Subcutaneous adipose tissue (tissue), 4 donors: Measurements from ENCODE around the gene ROR1. TPM values are rescaled to one million over a fixed set of nuclear protein-coding genes. Genes with fewer than 3 reads are reported as not detected.

Experiments
- CTCF ChIP-seq: fragments of 450-650 bp; IDR thresholded peaks from one replicate; pipeline ENCODE4 v1.5.1; 2016; ENCODE audit warnings: low read depth, mild to moderate bottlenecking, control low read depth, antibody characterized with exemption, moderate library complexity
- total RNA-seq, 4 donors: library from RNA; depleted of rRNA; stranded (reverse); fragments of >200 nt; gene quantifications; one replicate each; pipeline ENCODE4 v1.1.0, GENCODE V29; 2016

Gene ROR1
- total RNA-seq, 4 donors from 2014 or later = 5.8 to 10.2 (median 8.6) TPM

DNA sequence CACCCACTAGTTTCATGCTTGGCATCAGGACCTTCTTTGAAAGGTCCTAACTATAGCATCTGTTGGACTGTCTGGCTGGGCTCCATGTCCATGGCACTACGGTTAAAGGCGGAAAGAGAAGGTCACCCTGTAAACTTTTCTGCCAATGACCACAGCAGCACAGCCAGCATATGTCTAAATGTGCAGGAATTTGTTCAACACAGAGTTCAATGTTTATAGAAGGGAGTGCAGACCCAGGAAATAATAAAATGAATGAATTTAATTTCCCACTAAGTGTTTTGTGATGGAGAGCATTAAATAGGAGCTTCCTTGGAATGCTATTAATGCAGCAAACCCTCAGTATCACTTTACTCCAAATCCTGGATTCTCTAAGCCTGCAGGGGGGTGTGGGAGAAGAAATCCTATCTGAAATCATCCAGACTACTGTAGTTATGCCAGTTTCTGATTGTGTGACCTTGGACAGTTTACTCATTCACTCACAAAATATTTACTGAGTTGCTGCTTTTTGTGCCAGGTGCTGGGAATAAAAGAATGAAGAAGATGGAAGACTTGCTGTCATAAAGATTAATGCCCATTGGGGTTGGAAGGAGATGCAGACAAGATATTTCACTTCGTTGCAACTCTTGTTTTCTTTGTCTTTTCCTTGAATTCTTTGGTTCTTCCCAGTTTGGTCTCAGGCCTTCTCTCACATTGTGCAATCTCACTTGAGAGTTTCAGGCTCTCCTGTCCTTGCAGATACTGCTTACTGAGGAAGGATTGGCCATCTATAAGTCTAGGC lies 195.0 kb downstream of the ROR1 start:
- no peak for TF ChIP-seq CTCF

GRCh38 chr1:63969441-63969901 lies 195.7 kb downstream of the ROR1 start:
- no peak for TF ChIP-seq CTCF

- TF ChIP-seq CTCF = no peak
Observed at GRCh38 chr1:63971557-63971956, 197.7 kb downstream of the ROR1 start.

DNA sequence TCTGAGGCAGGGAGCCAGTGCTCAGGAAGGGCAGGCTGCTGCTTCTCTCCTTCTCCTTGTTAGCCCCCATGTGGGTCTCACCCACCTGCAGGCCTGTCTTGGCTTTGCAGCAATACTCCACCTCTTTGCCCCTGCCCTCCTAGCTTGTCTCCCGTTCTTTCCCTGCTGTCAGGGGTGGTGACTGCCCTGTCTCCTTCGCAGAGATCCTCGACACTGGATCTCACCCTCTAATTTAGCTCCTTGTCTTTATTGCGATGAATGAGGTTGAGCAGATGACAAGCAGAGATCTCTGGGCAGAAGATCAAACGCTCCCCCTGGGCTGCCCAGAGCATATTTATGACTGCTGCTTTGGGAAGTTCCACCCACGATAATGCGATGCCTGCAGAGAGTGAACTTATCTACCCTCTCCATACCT lies 199.2 kb downstream of the ROR1 start:
- TF ChIP-seq CTCF = no peak

DNA sequence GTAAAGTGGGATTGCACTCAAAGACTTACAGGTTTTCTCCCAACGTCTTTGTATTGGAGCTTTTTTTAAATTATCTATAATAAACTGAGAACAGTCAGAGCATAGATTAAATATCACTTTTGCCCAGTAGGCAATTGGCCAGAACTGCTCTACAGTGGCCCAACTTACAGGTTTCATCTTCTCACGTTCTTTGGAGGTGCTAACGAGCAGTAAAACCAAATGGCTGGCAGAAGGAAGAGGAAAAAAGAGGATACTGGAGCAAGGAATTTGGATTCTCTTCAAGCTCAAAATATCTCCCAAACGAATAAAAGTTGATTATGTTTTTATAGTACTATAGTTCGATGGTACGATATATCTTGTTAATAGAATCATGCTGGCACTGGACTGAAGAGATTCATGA lies 201.1 kb downstream of the ROR1 start:
- TF ChIP-seq CTCF = no peak

GRCh38 chr1:63975481-63975880 lies 201.7 kb downstream of the ROR1 start:
- no peak for TF ChIP-seq CTCF

GRCh38 chr1:63976006-63976405 lies 202.2 kb downstream of the ROR1 start:
- TF ChIP-seq CTCF = no peak
